H1 (cell line): ENCODE measurements around the gene CEND1. TPM values are rescaled to one million over a fixed set of nuclear protein-coding genes. Genes with fewer than 3 reads are reported as not detected.

ENCODE experiments used
- CTCF ChIA-PET: fragments of 300-600 bp; sonication (Branson Sonifier 250); formaldehyde crosslinking; loops from one replicate; lab custom pipeline; 2021; ENCODE audit not compliant: partially characterized antibody; lab: Charles Lee
- POLR2A ChIA-PET: fragments of 300-600 bp; sonication (Branson Sonifier 250); formaldehyde crosslinking; loops from one replicate; lab custom pipeline; 2021; ENCODE audit warnings: inconsistent platforms; ENCODE audit not compliant: partially characterized antibody; lab: Charles Lee
- DNase-seq, 2 experiments: peaks; one replicate each; pipeline versions ENCODE4 v3.0.0 to v3.0.0-alpha.2; 2010 to 2022; ENCODE audit warnings: low spot score in 2 of 2, low read depth in 1 of 2, mixed read lengths in 1 of 2
- FAIRE-seq: peaks from 2 replicates; lab custom pipeline; 2011; peaks lifted over from hg19 to GRCh38; lab: Jason Lieb, UNC
- H2AFZ ChIP-seq: 2 replicates; pipeline ENCODE4 v1.8.1; 2012; ENCODE audit warnings: low read length, inconsistent platforms
- H2AK5ac ChIP-seq: 2 replicates; pipeline ENCODE4 v1.6.1; 2013; ENCODE audit warnings: low read depth, low read length
- H2BK120ac ChIP-seq: replicated peaks from 2 replicates; pipeline ENCODE3; 2013; ENCODE audit warnings: low read depth, low read length, inconsistent platforms
- H2BK12ac ChIP-seq: 2 replicates; pipeline ENCODE4 v1.6.1; 2013; ENCODE audit warnings: low read depth, low read length
- H2BK15ac ChIP-seq: 2 replicates; pipeline ENCODE4 v1.6.1; 2013; ENCODE audit warnings: low read length
- H2BK20ac ChIP-seq: 2 replicates; pipeline ENCODE4 v1.6.1; 2013; ENCODE audit warnings: low read length
- H2BK5ac ChIP-seq: 2 replicates; pipeline ENCODE4 v1.6.1; 2013; ENCODE audit warnings: low read depth, low read length
- H3K14ac ChIP-seq: 2 replicates; pipeline ENCODE4 v1.6.1; 2013; ENCODE audit warnings: inconsistent platforms; ENCODE audit not compliant: insufficient read length
- H3K18ac ChIP-seq: 2 replicates; pipeline ENCODE4 v1.6.1; 2013; ENCODE audit warnings: low read length; ENCODE audit errors: extremely low read depth
- H3K23ac ChIP-seq: 2 replicates; pipeline ENCODE4 v1.6.1; 2013; ENCODE audit warnings: inconsistent platforms; ENCODE audit not compliant: insufficient read length
- H3K23me2 ChIP-seq: 2 replicates; pipeline ENCODE4 v1.6.1; 2013; ENCODE audit warnings: low read depth, low read length
- H3K27ac ChIP-seq: 2 replicates; pipeline ENCODE4 v1.6.1; 2011; ENCODE audit warnings: low read depth, low read length, inconsistent platforms
- H3K27me3 ChIP-seq, 4 experiments: replicated peaks in 1 of 4; 1 replicate in 1 of 4; 2 replicates in 3 of 4; pipeline versions ENCODE4 v1.6.1 to v1.8.1; 2011 to 2013; ENCODE audit warnings: low read length in 3 of 4, mild to moderate bottlenecking in 3 of 4, inconsistent platforms in 2 of 4, mixed read lengths in 2 of 4, moderate library complexity in 1 of 4; ENCODE audit not compliant: control insufficient read depth in 3 of 4, insufficient read depth in 3 of 4; ENCODE audit errors: extremely low read depth in 1 of 4
- H3K36me3 ChIP-seq, 4 experiments: 2 replicates each; pipeline versions ENCODE4 v1.6.1 to v1.8.1; 2011 to 2013; ENCODE audit warnings: mild to moderate bottlenecking in 4 of 4, low read length in 3 of 4, moderate library complexity in 2 of 4, control low read depth in 1 of 4, inconsistent platforms in 1 of 4; ENCODE audit not compliant: insufficient read depth in 4 of 4, control insufficient read depth in 2 of 4
- H3K4ac ChIP-seq: replicated peaks from 2 replicates; pipeline ENCODE3; 2013; ENCODE audit warnings: low read length, low read depth, mixed read lengths, inconsistent platforms; ENCODE audit not compliant: insufficient read length
- H3K4me1 ChIP-seq, 4 experiments: replicated peaks in 1 of 4; 1 replicate in 1 of 4; 2 replicates in 3 of 4; pipeline versions ENCODE4 v1.6.1 to v1.8.1; 2011 to 2013; ENCODE audit warnings: low read length in 3 of 4, inconsistent platforms in 2 of 4, mixed read lengths in 1 of 4; ENCODE audit not compliant: insufficient read depth in 4 of 4, control insufficient read depth in 3 of 4
- H3K4me2 ChIP-seq, 2 experiments: 2 replicates each; pipeline versions ENCODE4 v1.6.1 to v1.8.1; 2011 to 2013; ENCODE audit warnings: low read depth in 2 of 2, low read length in 2 of 2, control low read depth in 1 of 2, inconsistent platforms in 1 of 2, mild to moderate bottlenecking in 1 of 2; ENCODE audit not compliant: insufficient read depth in 1 of 2
- H3K4me3 ChIP-seq, 4 experiments: fragments of 200-600, 300-600 bp in 1 of 4; sonication (generic), shearing (Covaris generic), sonication (Bioruptor Twin) in 1 of 4; 2 replicates each; pipeline versions ENCODE4 v1.5.1 to v1.8.1; 2011 to 2016; ENCODE audit warnings: low read length in 4 of 4, low read depth in 3 of 4, control low read depth in 2 of 4, inconsistent platforms in 2 of 4, mild to moderate bottlenecking in 2 of 4, mixed read lengths in 1 of 4, moderate library complexity in 1 of 4; ENCODE audit not compliant: insufficient read depth in 2 of 4; ENCODE audit errors: extremely low read depth in 1 of 4
- H3K56ac ChIP-seq: replicated peaks from 2 replicates; pipeline ENCODE3; 2013; ENCODE audit warnings: low read depth, mild to moderate bottlenecking, mixed read lengths, low read length, inconsistent platforms; ENCODE audit not compliant: insufficient read length
- H3K79me1 ChIP-seq: 2 replicates; pipeline ENCODE4 v1.6.1; 2013; ENCODE audit warnings: low read depth, low read length, control low read depth
- H3K79me2 ChIP-seq, 2 experiments: 2 replicates each; pipeline versions ENCODE4 v1.6.1 to v1.8.1; 2012 to 2013; ENCODE audit warnings: low read length in 2 of 2, mild to moderate bottlenecking in 2 of 2, inconsistent platforms in 1 of 2; ENCODE audit not compliant: insufficient read depth in 2 of 2, control insufficient read depth in 1 of 2
- H3K9ac ChIP-seq, 4 experiments: replicated peaks in 1 of 4; 1 replicate in 1 of 4; 2 replicates in 3 of 4; pipeline versions ENCODE4 v1.6.1 to v1.8.1; 2011 to 2013; ENCODE audit warnings: low read depth in 3 of 4, low read length in 3 of 4, control low read depth in 2 of 4, mild to moderate bottlenecking in 2 of 4, moderate library complexity in 2 of 4, inconsistent platforms in 1 of 4; ENCODE audit errors: extremely low read depth in 1 of 4
- H3K9me3 ChIP-seq, 2 experiments: 2 replicates each; pipeline versions ENCODE4 v1.6.1 to v1.8.1; 2012 to 2013; ENCODE audit warnings: mild to moderate bottlenecking in 2 of 2, moderate library complexity in 2 of 2, control low read depth in 1 of 2, inconsistent platforms in 1 of 2, low read depth in 1 of 2, low read length in 1 of 2, mixed read lengths in 1 of 2; ENCODE audit not compliant: insufficient read depth in 2 of 2
- H4K20me1 ChIP-seq, 2 experiments: replicated peaks in 1 of 2; 2 replicates each; pipeline versions ENCODE3 to v1.8.1; 2011 to 2013; ENCODE audit warnings: inconsistent platforms in 2 of 2, low read length in 2 of 2, mild to moderate bottlenecking in 1 of 2; ENCODE audit not compliant: insufficient read depth in 2 of 2, control insufficient read depth in 1 of 2
- H4K5ac ChIP-seq: 2 replicates; pipeline ENCODE4 v1.6.1; 2013; ENCODE audit warnings: low read length, low read depth, mixed read lengths, inconsistent platforms; ENCODE audit not compliant: insufficient read length
- H4K8ac ChIP-seq: 2 replicates; pipeline ENCODE4 v1.8.0; 2013; ENCODE audit warnings: mild to moderate bottlenecking, moderate library complexity, low read length, inconsistent platforms; ENCODE audit not compliant: insufficient read depth; ENCODE audit errors: extremely low read depth
- H4K91ac ChIP-seq: replicated peaks from 2 replicates; pipeline ENCODE3; 2013; ENCODE audit warnings: low read length, mixed read lengths, inconsistent platforms; ENCODE audit not compliant: insufficient read length
- EP300 ChIP-seq, 2 experiments: IDR thresholded peaks; 1 replicate in 1 of 2; 2 replicates in 1 of 2; pipeline ENCODE4 v1.6.1; 2011 to 2012; ENCODE audit warnings: low read depth in 2 of 2, low read length in 2 of 2, mild to moderate bottlenecking in 2 of 2, borderline replicate concordance in 1 of 2, inconsistent platforms in 1 of 2, moderate library complexity in 1 of 2
- HDAC6 ChIP-seq: IDR thresholded peaks from one replicate; pipeline ENCODE4 v1.7.1; 2012; ENCODE audit warnings: low read depth, mild to moderate bottlenecking, inconsistent platforms, low read length, moderate library complexity
- JUN ChIP-seq: IDR thresholded peaks from 2 replicates; pipeline ENCODE4 v1.6.1; 2011; ENCODE audit warnings: low read depth, mild to moderate bottlenecking, improper control_type of control experiment, low read length
- KDM4A ChIP-seq: IDR thresholded peaks from one replicate; pipeline ENCODE4 v1.7.1; 2012; ENCODE audit warnings: low read depth, mild to moderate bottlenecking, moderate library complexity, low read length, inconsistent platforms; ENCODE audit not compliant: severe bottlenecking
- POLR2A ChIP-seq, 2 experiments: IDR thresholded peaks; 1 replicate in 1 of 2; 2 replicates in 1 of 2; pipeline ENCODE4 v1.6.1; 2011; ENCODE audit warnings: low read depth in 2 of 2, low read length in 2 of 2, mild to moderate bottlenecking in 2 of 2; ENCODE audit errors: control extremely low read depth in 1 of 2
- RBBP5 ChIP-seq: IDR thresholded peaks from 2 replicates; pipeline ENCODE4 v1.7.1; 2012; ENCODE audit warnings: low read depth, mild to moderate bottlenecking, inconsistent platforms, low read length, moderate library complexity, borderline replicate concordance
- WGBS, 2 experiments: shearing (Covaris generic) in 1 of 2; methylation state at CpG; one replicate each; pipeline versions ENCODE4 v1.1.6 to v1.1.7; 2013 to 2015; ENCODE audit warnings: low lambda C conversion rate in 2 of 2, mixed read lengths in 2 of 2, inconsistent platforms in 1 of 2, low coverage in 1 of 2, missing lambda C conversion rate in 1 of 2; ENCODE audit not compliant: insufficient replicate concordance in 2 of 2, insufficient coverage in 1 of 2, insufficient read length in 1 of 2; ENCODE audit errors: extremely low coverage in 1 of 2, missing lambda C conversion rate in 1 of 2; 5-methylcytosine and 5-hydroxymethylcytosine counted together
- polyA plus RNA-seq, 7 experiments: library from polyadenylated mRNA; depleted of rRNA in 3 of 7; stranded (reverse) in 5 of 7; unstranded in 2 of 7; fragments of >200 nt in 5 of 7; fragments of 200-250 nt in 2 of 7; gene quantifications; 1 replicate in 5 of 7; 2 replicates in 1 of 7; 4 replicates in 1 of 7; pipeline versions ENCODE4 v1.2.1 to v1.2.3, GENCODE V29; 2011 to 2013; ENCODE audit warnings: missing spikeins in 2 of 7, mixed read lengths in 2 of 7
- total RNA-seq: library from RNA; stranded (reverse); fragmentation: NEBNext Ultra II Directional; extraction: Animal tissue kit (Norgen Biotek cat#: 25700); gene quantifications from 2 replicates; pipeline ENCODE4 v1.2.1, GENCODE V29; 2021

Gene CEND1
- total and polyA plus RNA-seq, 2 of the 8 experiments (the other 6 are each of a cell fraction or from before 2014, with no cell fraction given) = 0.82 to 5.0 TPM

DNA sequence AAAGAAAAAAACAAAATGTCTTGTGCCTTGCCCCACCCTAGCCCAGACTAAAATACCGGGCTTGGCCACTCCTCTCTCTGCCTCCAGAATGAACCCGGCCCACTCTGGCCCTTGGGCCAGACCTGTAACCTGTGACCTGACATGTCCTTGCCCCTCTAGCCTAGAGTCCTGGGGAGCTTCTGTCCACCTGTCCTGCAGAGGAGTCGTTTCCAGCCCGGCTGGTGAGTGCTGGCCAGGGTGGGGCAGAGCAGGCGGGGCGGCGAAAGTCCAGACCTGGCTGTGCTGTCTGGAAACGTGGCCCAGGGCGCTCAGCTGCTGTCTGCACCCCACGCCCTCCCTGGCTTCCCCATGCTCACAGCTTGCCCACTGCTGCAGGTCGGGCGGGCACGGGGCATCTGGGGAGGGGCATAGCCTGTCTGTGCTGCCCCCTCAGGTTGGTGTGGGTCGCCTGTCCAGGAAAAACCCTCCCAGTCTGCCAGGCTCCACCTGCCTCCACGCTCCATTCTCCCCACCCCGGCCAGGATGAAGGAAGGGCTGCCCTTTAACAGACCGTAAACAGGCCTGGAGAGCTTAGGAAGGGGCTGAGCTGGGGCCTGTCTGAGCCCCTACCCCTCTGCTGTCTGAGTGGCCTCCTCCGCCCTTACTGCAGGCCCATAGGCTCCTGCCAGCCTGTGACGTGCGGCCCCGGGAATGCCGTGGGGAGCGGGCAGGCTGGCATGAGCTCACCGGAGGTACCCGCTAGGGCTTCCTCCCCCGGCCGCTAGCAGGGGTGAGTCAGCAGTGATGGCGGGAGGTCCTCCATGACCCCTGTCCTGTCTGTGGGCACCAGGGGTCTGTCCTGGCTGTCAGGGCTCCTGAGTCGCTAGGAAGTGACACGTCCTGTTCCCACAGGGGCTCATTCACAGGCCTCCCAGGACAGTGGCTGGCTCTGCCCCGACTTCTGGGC, 44.8 kb upstream of the CEND1 start:
- Histone ChIP-seq H2AK5ac (no peak overlapping the region), H3K36me3 (peaks cover 0 to 25% (median 14%) of the 10 kb centered on the region in 4 experiments; a peak in 5 of 8 replicates), H4K5ac (no peak overlapping the region), H2BK5ac (no peak overlapping the region; the same call in 1 of the 2 replicates), H4K8ac (no peak overlapping the region; the same call in 1 of the 2 replicates), H3K79me2 (no peaks in the 10 kb centered on the region; a peak in 1 of 4 replicates), H2BK120ac (no peak overlapping the region), H3K9me3 (no peaks in the 10 kb centered on the region), H3K56ac (no peak overlapping the region), H3K79me1 (no peaks in the 10 kb centered on the region; the same call in 1 of the 2 replicates), H2BK20ac (no peak overlapping the region), H3K4ac (no peak overlapping the region), H4K20me1 (peaks cover 2 to 32% of the 10 kb centered on the region in 2 experiments), H3K4me3 (no peak overlapping the region), H3K27me3 (peaks cover 6 to 22% (median 20%) of the 10 kb centered on the region in 4 experiments), H2BK12ac (no peak overlapping the region), H3K4me2 (peak overlapping the region in 1 of 2 experiments; percentile 84; a peak in 1 of 4 replicates), H3K9ac (no peak overlapping the region), H2BK15ac (no peak overlapping the region), H2AFZ (no peak overlapping the region), H3K14ac (no peak overlapping the region), H3K27ac (no peak overlapping the region), H3K18ac (no peak overlapping the region), H3K23ac (no peak overlapping the region), H4K91ac (no peak overlapping the region), H3K23me2 (peaks cover 22% of the 10 kb centered on the region), H3K4me1 (peaks cover 0 to 39% (median 29%) of the 10 kb centered on the region in 4 experiments; a peak in 6 of 7 replicates)
- POLR2A ChIA-PET = interaction anchor here (0.8 to 53.0 kb wide), 5 partner anchors 4 to 618 kb away, joined by 3 to 1917 read pairs (median 234); partner anchors contain the start of genes CD151, CEND1, CRACR2B and PIDD1
- FAIRE-seq = no peak
- CTCF ChIA-PET = interaction anchor here (1.2 to 2.5 kb wide), 5 partner anchors 10 to 34 kb away, joined by 3 to 17 read pairs (median 5); partner anchors contain the start of gene PNPLA2
- WGBS, 2 experiments = 80% methylated on average over 29 of the region's 31 CpGs; no CpG with 5 or more reads in 1 of the 2 experiments
- no peak for DNase-seq
- TF ChIP-seq RBBP5 = no peak
- TF ChIP-seq EP300 (IDR thresholded peaks at IDR 0.05; ENCODE audit: borderline replicate concordance in 1 of 2, low read depth in 2 of 2, low read length in 2 of 2) = no peak
- TF ChIP-seq KDM4A = no peak
- TF ChIP-seq POLR2A (IDR thresholded peaks at IDR 0.05; ENCODE audit: control extremely low read depth in 1 of 2, low read depth in 2 of 2, low read length in 2 of 2) = no peak; a peak in 1 of 3 replicates
- TF ChIP-seq HDAC6 = no peak
- no peak for TF ChIP-seq JUN
